IMR-90 (cell line): ENCODE measurements around the gene CYGB. TPM values are rescaled to one million over a fixed set of nuclear protein-coding genes. Genes with fewer than 3 reads are reported as not detected.

ENCODE experiments used
- ATAC-seq: fragments of 200-7000 bp; cut with Tn5 transposase; 2 replicates; pipeline ENCODE4 v1.9.1; 2020; ENCODE audit warnings: low read depth, mild to moderate bottlenecking, moderate library complexity
- BruUV-seq: library from RNA; stranded (reverse); fragments of 400-500 nt; replicated peaks from 2 replicates; lab custom pipeline; 2021; lab: Mats Ljungman, UMichigan
- CTCF ChIA-PET: fragments of 300-600 bp; formaldehyde crosslinking; extraction: SDS; loops from one replicate; lab custom pipeline; 2021; ENCODE audit warnings: antibody characterized with exemption; lab: Yijun Ruan, JAX
- POLR2A ChIA-PET: fragments of 300-600 bp; sonication (Branson Sonifier 250); formaldehyde crosslinking; loops from one replicate; lab custom pipeline; 2022; ENCODE audit warnings: antibody characterized with exemption; ENCODE audit not compliant: unreplicated experiment; lab: Charles Lee
- DNase-seq: peaks from one replicate; pipeline ENCODE4 v3.0.0; 2013
- H2AFZ ChIP-seq: replicated peaks from 2 replicates; pipeline ENCODE3; 2013; ENCODE audit warnings: low read length, mild to moderate bottlenecking; ENCODE audit not compliant: poor library complexity
- H2AK5ac ChIP-seq: 2 replicates; pipeline ENCODE4 v1.6.1; 2013; ENCODE audit warnings: low read depth, low read length, inconsistent platforms
- H2AK9ac ChIP-seq: replicated peaks from 2 replicates; pipeline ENCODE3; 2013; ENCODE audit warnings: mild to moderate bottlenecking, low read depth, low read length, moderate library complexity; ENCODE audit not compliant: poor library complexity
- H2BK120ac ChIP-seq: 2 replicates; pipeline ENCODE4 v1.6.1; 2013; ENCODE audit warnings: low read depth, low read length, inconsistent platforms
- H2BK15ac ChIP-seq: 3 replicates; pipeline ENCODE4 v1.6.1; 2013; ENCODE audit warnings: low read depth, low read length, inconsistent platforms
- H2BK20ac ChIP-seq: 2 replicates; pipeline ENCODE4 v1.6.1; 2013; ENCODE audit warnings: low read depth, mild to moderate bottlenecking, inconsistent platforms, low read length, moderate library complexity
- H2BK5ac ChIP-seq: 2 replicates; pipeline ENCODE4 v1.6.1; 2013; ENCODE audit warnings: mild to moderate bottlenecking, low read depth, low read length, inconsistent platforms; ENCODE audit not compliant: poor library complexity, severe bottlenecking
- H3K14ac ChIP-seq: replicated peaks from 2 replicates; pipeline ENCODE4 v1.6.1; 2013; ENCODE audit warnings: low read depth, low read length, inconsistent platforms
- H3K18ac ChIP-seq: 2 replicates; pipeline ENCODE4 v1.6.1; 2013; ENCODE audit warnings: low read depth, low read length, control low read depth
- H3K23ac ChIP-seq: 2 replicates; pipeline ENCODE4 v1.6.1; 2013; ENCODE audit warnings: low read depth, low read length, inconsistent platforms
- H3K27ac ChIP-seq: 2 replicates; pipeline ENCODE4 v1.5.1; 2013; ENCODE audit warnings: mild to moderate bottlenecking, control low read depth, low read length; ENCODE audit not compliant: insufficient read depth
- H3K27me3 ChIP-seq: 2 replicates; pipeline ENCODE4 v1.6.1; 2013; ENCODE audit warnings: low read length; ENCODE audit not compliant: control insufficient read depth, insufficient read depth
- H3K36me3 ChIP-seq: 2 replicates; pipeline ENCODE4 v1.6.1; 2013; ENCODE audit warnings: low read length, mixed read lengths; ENCODE audit not compliant: control insufficient read depth, insufficient read depth
- H3K4ac ChIP-seq: 2 replicates; pipeline ENCODE4 v1.6.1; 2013; ENCODE audit warnings: low read depth, low read length, inconsistent platforms
- H3K4me1 ChIP-seq: 2 replicates; pipeline ENCODE4 v1.6.1; 2013; ENCODE audit warnings: low read length, mixed read lengths; ENCODE audit not compliant: control insufficient read depth, insufficient read depth
- H3K4me2 ChIP-seq: 2 replicates; pipeline ENCODE4 v1.6.1; 2013; ENCODE audit warnings: low read depth, mild to moderate bottlenecking, control low read depth, low read length, moderate library complexity
- H3K4me3 ChIP-seq: 2 replicates; pipeline ENCODE4 v1.5.1; 2013; ENCODE audit warnings: low read depth, mild to moderate bottlenecking, control low read depth, low read length, moderate library complexity; ENCODE audit not compliant: insufficient read depth
- H3K56ac ChIP-seq: 2 replicates; pipeline ENCODE4 v1.6.1; 2013; ENCODE audit warnings: low read length, inconsistent platforms; ENCODE audit not compliant: insufficient read depth; ENCODE audit errors: extremely low read depth
- H3K79me1 ChIP-seq, 2 experiments: 2 replicates each; pipeline ENCODE4 v1.6.1; 2013; ENCODE audit warnings: low read length in 2 of 2, inconsistent platforms in 1 of 2, low read depth in 1 of 2
- H3K9ac ChIP-seq: 2 replicates; pipeline ENCODE4 v1.6.1; 2013; ENCODE audit warnings: low read depth, low read length, control low read depth
- H3K9me1 ChIP-seq: 2 replicates; pipeline ENCODE4 v1.6.1; 2013; ENCODE audit warnings: low read length, inconsistent platforms; ENCODE audit not compliant: insufficient read depth
- H3K9me3 ChIP-seq: 2 replicates; pipeline ENCODE4 v1.6.1; 2013; ENCODE audit warnings: low read length; ENCODE audit not compliant: control insufficient read depth, insufficient read depth
- H4K20me1 ChIP-seq: 2 replicates; pipeline ENCODE4 v1.6.1; 2013; ENCODE audit warnings: low read length, inconsistent platforms; ENCODE audit not compliant: insufficient read depth
- H4K5ac ChIP-seq: 2 replicates; pipeline ENCODE4 v1.6.1; 2013; ENCODE audit warnings: mild to moderate bottlenecking, low read depth, low read length, control low read depth
- H4K8ac ChIP-seq, 2 experiments: 2 replicates each; pipeline ENCODE4 v1.6.1; 2013; ENCODE audit warnings: low read depth in 2 of 2, low read length in 2 of 2, control low read depth in 1 of 2, inconsistent platforms in 1 of 2
- H4K91ac ChIP-seq: 2 replicates; pipeline ENCODE4 v1.6.1; 2013; ENCODE audit warnings: low read depth, low read length, inconsistent platforms; ENCODE audit not compliant: insufficient read depth
- BHLHE40 ChIP-seq: fragments of 150-350 bp; IDR thresholded peaks from 2 replicates; pipeline ENCODE4 v1.6.1; 2016; ENCODE audit warnings: mild to moderate bottlenecking, low read depth, low read length
- CHD1 ChIP-seq: IDR thresholded peaks from 2 replicates; pipeline ENCODE4 v1.6.1; 2012; ENCODE audit warnings: low read depth, low read length, improper control_type of control experiment
- ELK1 ChIP-seq: fragments of 150-350 bp; IDR thresholded peaks from 2 replicates; pipeline ENCODE4 v1.6.1; 2016; ENCODE audit warnings: low read depth, mild to moderate bottlenecking, low read length, moderate library complexity, borderline replicate concordance
- MXI1 ChIP-seq: IDR thresholded peaks from 2 replicates; pipeline ENCODE4 v1.6.1; 2012; ENCODE audit warnings: low read depth, mild to moderate bottlenecking, low read length, moderate library complexity, borderline replicate concordance
- POLR2A ChIP-seq: IDR thresholded peaks from 2 replicates; pipeline ENCODE4 v1.6.1; 2012; ENCODE audit warnings: mild to moderate bottlenecking, low read depth, low read length
- RAD21 ChIP-seq: IDR thresholded peaks from 2 replicates; pipeline ENCODE4 v1.6.1; 2012; ENCODE audit warnings: low read length, improper control_type of control experiment
- RFX5 ChIP-seq: IDR thresholded peaks from 2 replicates; pipeline ENCODE4 v1.8.0; 2012; ENCODE audit warnings: low read depth, mild to moderate bottlenecking, low read length, moderate library complexity
- SMC3 ChIP-seq: fragments of 150-350 bp; IDR thresholded peaks from 2 replicates; pipeline ENCODE4 v1.6.1; 2016; ENCODE audit warnings: low read depth, mild to moderate bottlenecking, antibody characterized with exemption, low read length, moderate library complexity
- WGBS, 2 experiments: methylation state at CpG; one replicate each; pipeline versions ENCODE4 v1.1.5 to v1.1.7; 2013; ENCODE audit warnings: missing lambda C conversion rate in 2 of 2; ENCODE audit not compliant: insufficient read length in 1 of 2; ENCODE audit errors: extremely low coverage in 2 of 2; 5-methylcytosine and 5-hydroxymethylcytosine counted together
- dilution Hi-C: fragments of 300-500 bp; cut with HindIII; formaldehyde crosslinking; loops from one replicate; pipeline ENCODE4 v1.14.3; 2018; ENCODE audit warnings: low sequenced_read_pairs; ENCODE audit not compliant: unreplicated experiment
- in situ Hi-C: fragments of 300-500 bp; cut with MboI; formaldehyde crosslinking; loops from 3 replicates; pipeline ENCODE4 v1.14.3; 2019; ENCODE audit warnings: low sequenced_read_pairs, inconsistent platforms, mixed read lengths
- intact Hi-C: fragments of 100-400 bp; cut with micrococcal nuclease; formaldehyde crosslinking; loops from 2 replicates; pipeline ENCODE4 v1.10.0; 2022
- polyA plus RNA-seq, 3 experiments: library from polyadenylated mRNA; depleted of rRNA; stranded (reverse); fragments of >200 nt; gene quantifications; 2 replicates each; pipeline ENCODE4 v1.2.3, GENCODE V29; 2012; ENCODE audit warnings: low replicate concordance in 1 of 3
- total RNA-seq: library from RNA; depleted of rRNA; stranded (reverse); fragments of >200 nt; gene quantifications from 2 replicates; pipeline ENCODE4 v1.2.3, GENCODE V29; 2012

CYGB gene
- total and polyA plus RNA-seq, 2 of the 4 experiments (the other 2 are of a cell fraction) = 1.3 to 2.9 TPM

- Histone ChIP-seq H3K14ac (peak overlapping the region; percentile 68), H3K23ac (no peak overlapping the region; the same call in 1 of the 2 replicates), H2AK5ac (peak overlapping the region; percentile 71), H2BK5ac (peak overlapping the region; percentile 62), H3K9me3 (no peaks in the 10 kb centered on the region), H2AFZ (peak overlapping the region; percentile 87), H2BK20ac (peak overlapping the region; percentile 36; the same call in 1 of the 2 replicates), H4K91ac (peak overlapping the region; percentile 47; the same call in 1 of the 2 replicates), H3K9me1 (peaks cover 7% of the 10 kb centered on the region), H3K18ac (peak overlapping the region; percentile 29), H2BK15ac (no peak overlapping the region), H3K9ac (peak overlapping the region; percentile 62; the same call in 1 of the 2 replicates), H3K79me1 (peaks cover 0 to 17% of the 10 kb centered on the region in 2 experiments; a peak in 3 of 4 replicates), H3K4me3 (no peak overlapping the region), H3K27ac (peak overlapping the region; percentile 46), H3K56ac (no peak overlapping the region), H3K4ac (peak overlapping the region; percentile 68; the same call in 1 of the 2 replicates), H3K4me1 (peaks cover 26% of the 10 kb centered on the region), H4K8ac (peak overlapping the region; percentile 74 to 93; a peak in 3 of 4 replicates), H2BK120ac (peak overlapping the region; percentile 79; the same call in 1 of the 2 replicates), H4K20me1 (no peaks in the 10 kb centered on the region), H3K27me3 (no peaks in the 10 kb centered on the region), H3K4me2 (no peak overlapping the region), H2AK9ac (peak overlapping the region; percentile 69), H4K5ac (peak overlapping the region; percentile 66), H3K36me3 (no peaks in the 10 kb centered on the region)
- no TSS peak for BruUV-seq
- dilution Hi-C loops (no loop called here), in situ Hi-C loops (no loop called here), intact Hi-C loops (no loop called here)
- WGBS, 2 experiments = 73% methylated on average over 3 of the region's 21 CpGs; no CpG with 5 or more reads in 1 of the 2 experiments
- TF ChIP-seq BHLHE40 (no peak), SMC3 (no peak), POLR2A (no peak), ELK1 (no peak), MXI1 (no peak), RAD21 (no peak), CHD1 (no peak), RFX5 (no peak)
- ATAC-seq = no peak
- ChIA-PET POLR2A (no interaction called here), CTCF (interaction anchor here (0.6 kb wide), 1 partner anchor 123 kb away, joined by 5 read pairs; no protein-coding TSS in a partner anchor)
- no peak for DNase-seq
Measured at GRCh38 chr17:76493505-76494167, 43.9 kb downstream of the CYGB start.
